Measurements from ENCODE around the gene EPB41L3.
"Not testable (repeated sequence)": the region's sequence is repeated elsewhere in the genome, so short reads cannot be mapped to it uniquely, and the experiment has no call there.

Gene EPB41L3

DNA sequence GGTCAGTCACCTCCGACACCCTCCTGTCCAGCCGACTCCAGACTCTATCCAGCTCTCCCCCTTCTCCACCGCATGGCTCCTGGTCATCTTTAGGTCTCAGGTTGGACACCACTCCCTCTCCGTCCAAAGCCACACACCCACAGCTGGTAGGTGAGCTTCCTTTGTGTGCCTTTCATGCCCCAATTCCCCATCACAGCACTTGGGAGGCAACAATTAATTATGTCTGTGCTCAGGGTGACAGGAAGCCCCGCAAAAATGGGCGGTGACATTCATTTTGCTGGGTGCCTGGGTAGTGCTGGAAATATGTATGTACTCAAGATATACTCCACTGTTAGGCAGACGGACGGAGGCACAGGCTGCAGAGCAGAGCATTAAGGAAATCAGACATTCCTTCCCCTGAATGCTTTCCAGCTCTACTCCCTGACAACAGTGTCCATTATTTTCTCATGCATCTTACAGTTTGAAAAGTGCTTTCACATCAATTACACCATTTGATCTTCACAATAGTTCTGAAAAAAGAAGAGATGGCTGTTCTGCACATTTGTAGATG, 13.1 kb downstream of the EPB41L3 start:
- no peak for DNase-seq

DNA sequence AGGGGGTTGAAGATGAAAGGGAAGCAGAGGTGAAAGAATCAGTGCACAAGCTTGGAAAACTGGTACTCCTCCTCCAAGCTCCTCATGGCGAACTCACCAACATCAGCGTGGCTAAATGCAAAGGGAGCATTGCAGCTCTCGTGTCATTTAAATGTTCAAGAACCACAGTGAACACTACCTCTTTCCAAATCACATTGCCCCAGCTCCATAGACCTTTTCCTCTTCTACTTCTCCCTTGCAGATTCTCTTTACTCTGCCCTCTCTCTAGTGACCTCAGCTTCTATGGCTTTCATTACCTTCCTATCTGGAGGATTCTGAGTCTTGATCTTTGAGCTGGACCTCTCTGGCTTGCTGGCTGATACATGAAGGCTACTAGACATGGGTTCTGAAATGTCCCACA, 14.3 kb downstream of the EPB41L3 start:
- no peak for DNase-seq

DNA sequence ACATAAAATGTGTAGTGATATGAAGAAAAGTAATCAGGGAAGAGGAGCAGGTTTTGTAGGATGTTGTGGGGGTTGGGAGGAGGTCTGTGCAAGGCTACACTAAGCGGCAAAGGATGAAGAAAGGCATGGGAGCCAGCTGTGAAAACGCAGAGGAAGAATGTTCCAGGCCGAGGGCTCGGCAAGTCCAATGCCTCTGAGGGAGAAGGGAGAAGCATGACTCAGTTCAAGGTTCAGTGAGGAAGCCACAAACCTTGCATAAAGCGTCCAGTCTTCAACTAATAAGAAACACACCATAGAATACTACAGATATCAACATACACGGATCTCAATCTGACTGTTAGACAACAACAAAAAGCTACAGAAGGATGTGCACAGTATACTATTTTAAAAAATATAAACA, 16.2 kb downstream of the EPB41L3 start:
- DNase-seq, result peak; percentile 95

DNA sequence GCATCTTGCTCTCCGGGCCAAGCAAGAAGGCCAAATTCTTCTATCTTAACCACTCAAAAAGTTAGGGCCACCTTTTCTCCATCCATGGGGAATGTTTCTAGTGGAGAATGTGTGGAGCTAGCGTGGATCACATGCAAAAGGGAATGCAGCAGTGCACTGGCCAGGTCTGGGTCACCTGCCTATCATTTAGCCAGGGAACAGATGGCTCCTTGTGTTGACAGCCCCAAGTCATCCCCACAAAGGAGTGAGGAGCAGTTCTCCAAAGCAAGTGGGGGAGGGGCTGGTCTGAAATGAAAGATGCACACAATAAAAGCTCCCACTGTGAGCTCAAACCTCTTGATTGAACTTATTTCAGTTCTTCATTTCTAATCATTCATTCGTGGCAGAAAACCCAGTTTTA, 19.1 kb downstream of the EPB41L3 start:
- no peak for DNase-seq

DNA sequence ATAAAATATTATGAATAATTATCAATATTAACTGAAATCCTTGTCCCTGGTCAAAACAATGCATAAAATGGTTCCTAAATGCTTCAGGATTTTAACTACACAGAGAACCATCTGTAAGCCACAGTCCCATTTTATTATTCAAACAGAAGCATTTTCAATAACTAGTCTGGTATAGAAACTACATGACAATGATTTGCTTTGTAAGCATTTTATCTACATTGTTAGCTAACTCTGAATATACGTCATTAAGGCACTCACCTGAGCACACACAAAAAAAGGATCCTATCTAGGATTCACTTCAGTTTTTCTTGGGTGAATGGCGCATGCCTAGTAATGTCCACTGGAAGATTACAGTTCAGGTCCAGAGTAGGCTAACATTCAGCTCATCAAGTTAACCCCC, 22.8 kb downstream of the EPB41L3 start:
- DNase-seq, result no peak

DNA sequence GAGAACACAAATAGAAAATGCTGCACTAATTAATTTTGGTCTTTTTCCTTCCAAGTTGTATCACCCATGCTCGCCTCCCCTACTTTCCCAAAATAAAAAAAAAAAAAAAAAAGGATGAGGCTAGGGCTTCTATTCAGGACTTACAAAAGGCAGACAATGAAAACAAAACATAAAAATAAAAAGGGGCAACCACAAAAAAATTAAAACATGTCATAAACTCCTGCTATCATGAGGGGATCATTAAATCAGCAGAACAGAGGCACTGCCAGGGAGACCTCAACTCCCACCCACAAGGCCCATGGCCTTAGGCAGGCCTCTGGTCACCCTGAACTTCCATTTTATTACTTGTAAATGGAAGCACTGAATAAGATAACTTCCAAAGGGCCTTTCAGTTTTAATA, 23.3 kb downstream of the EPB41L3 start:
- DNase-seq, result no peak

DNA sequence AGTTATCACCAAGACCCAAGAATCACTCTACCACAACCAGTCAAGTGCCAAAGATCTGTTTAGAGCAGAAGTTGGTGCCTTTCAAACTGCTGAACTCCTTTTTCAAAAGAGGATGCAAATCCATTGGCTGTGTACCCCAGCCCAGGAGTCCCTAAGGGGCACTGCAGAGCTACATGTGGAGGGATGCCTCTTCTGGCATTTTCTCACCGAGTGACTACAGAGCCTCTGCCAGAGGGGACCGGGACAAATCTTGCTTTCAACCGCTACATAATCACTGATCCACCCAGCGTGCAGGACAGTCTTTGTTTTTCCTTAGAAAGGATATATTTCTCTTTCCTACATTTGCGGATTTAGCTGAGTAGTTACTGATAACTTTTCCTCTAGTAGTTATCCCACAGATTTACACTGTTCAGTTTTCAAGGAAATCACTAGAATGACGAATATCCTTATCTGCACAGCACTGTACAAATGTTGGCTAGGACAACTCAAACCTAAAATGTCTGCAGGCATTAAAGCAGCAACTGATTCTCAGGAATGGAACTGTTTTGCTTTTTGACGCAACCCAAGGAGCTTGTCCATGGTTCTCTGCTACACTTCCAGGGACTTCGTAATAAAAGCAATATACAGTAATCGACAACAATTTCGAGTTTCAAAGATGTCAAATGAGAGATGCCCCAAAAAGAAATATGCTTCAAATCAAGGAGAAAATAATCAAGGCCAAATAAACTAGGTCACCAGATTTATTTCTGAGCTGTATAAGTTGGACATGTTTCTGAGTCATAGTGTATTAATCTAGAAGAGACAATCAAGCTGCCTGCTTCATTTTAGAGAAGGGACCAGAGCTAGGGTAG, 24.1 kb downstream of the EPB41L3 start:
- no peak for DNase-seq

DNA sequence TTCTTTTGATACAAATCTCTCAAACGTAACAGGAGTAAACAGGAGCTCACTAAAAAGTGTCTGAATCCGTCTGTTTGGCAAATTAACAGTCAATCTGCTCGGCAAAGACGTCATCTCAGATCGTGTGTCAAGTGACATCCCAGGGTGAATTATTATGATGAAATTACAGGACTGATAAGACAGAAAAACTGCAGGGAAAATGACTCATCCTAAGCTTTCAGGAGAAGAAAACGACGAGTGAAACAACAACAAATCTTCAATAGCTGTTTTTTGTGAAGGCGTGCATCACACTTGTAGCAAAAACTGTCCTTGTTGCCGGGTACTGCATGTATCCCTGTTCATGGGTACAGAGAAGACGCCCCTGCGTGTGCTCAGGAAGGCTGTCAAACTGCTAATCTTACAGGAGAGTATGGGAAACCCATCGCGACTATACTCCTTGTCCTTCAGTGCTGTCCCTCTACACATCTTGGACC, 24.9 kb downstream of the EPB41L3 start:
- peak; percentile 45 for DNase-seq

DNA sequence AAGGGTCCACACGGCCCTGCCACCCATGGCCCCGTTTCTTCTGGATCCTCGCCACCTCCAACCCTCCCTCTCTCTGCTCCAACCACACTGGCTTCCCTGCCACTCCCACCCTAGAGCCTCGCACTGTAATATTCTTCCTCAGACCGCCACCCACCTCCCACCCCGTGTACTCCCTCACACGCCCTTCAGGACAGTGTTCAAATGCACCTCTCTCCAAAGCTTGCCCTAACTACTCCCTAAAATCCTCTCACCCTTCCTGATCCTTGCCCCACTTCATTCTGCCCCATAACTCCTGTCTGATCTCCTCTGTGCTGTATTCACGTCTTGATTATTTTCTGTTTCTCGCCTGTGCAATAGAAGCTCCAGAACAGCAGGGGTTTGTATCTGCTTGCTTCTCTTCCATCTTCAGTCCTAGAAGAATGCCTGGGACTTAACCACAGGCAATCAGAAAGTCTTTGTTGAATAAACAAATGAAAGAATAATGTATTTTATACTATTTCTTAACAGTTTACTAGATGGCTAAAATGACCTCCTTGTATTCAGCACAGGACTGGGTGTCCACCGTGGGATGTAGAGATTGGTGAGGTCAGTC, 25.5 kb downstream of the EPB41L3 start:
- DNase-seq, result no peak

DNA sequence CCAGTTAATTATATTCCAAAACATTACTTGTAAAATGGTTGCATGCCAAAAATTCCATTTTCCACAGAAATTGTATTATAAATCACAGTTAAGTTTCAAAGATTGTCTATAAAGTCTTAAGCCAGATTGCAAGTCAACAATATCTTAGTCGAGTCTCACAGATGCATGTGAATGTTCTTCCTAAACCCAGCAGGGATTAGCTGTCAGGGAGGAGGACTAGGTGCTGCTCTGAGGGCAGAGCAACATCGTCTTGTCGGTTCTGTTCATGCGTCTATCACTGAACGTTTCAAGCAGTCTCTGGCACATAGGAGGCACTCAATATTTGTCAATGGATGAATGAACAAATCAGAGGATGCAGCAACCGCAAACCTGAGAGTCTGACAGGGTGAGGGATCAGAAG, 27.0 kb downstream of the EPB41L3 start:
- DNase-seq, result no peak

DNA sequence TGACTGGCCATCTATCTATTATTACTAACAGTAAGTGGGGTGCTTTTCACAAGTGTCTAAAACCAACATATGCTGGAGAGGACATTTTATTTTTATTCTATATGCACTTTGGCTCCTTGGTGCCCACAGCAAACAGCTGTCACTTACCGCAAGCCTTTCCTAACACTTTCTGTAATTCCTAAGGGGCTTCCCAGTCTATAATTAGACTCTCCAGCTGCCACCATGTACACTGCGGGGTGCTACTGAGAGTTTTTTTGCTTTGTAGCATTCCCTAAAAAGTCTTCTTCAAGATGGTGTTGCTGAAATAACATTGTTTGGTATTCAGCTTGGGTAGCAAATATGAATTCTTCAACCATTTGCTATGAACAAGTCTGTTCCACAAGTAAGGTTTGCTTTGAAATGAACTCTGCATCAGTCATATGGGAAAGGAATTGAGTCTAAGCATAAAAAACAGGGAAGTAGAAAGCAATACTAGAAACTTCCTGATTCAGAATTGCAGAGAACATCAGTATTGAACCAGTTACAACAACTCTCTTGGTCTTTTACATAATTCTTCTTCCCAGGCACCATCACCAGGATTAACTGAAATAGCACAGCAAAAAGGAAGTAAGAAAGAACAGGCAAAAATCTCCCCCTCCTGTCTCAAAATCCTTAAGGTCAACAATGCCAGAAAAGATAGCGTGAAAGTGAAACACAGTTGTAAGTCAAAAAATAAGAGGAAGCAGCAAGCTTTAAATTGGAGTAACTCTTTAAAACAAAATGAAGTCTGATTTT, 28.6 kb downstream of the EPB41L3 start:
- no peak for DNase-seq

DNA sequence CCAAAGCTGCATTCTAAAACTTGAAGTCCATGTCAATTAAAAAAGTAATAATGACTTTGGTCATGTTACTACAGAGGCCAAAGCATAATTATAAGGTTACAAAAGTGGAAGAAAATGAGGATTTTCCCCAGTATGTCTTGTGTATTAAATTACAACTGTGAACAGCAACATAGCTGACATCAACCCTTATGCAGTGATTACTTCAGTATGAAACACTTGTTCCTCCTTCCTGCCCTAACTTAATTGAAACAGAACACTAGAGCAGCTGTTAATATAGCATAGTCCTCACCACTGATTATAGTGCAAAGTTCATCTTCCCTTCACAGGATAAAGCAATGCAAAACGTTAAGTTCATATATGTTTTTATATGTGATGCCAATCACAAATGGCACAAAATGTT, 29.9 kb downstream of the EPB41L3 start:
- no peak for DNase-seq

DNA sequence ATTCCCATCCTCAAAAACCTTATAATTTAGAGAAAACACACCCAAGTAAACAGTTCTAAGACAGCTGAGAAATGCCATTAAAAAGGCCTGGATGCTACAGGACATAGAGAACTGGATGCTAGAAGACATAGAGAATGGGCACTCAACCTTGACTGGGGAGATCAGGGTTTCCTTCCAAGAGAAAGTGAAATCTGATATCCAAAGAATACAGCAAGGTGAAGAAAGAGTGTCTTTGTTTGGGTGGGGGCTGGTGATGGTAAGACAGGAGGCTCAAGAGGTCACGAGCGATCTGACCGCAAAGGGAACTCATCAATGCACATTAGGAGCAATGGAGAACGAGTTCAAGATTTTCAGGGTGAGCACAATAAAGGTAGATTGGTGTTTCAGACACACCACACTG, 31.6 kb downstream of the EPB41L3 start:
- no peak for DNase-seq

DNA sequence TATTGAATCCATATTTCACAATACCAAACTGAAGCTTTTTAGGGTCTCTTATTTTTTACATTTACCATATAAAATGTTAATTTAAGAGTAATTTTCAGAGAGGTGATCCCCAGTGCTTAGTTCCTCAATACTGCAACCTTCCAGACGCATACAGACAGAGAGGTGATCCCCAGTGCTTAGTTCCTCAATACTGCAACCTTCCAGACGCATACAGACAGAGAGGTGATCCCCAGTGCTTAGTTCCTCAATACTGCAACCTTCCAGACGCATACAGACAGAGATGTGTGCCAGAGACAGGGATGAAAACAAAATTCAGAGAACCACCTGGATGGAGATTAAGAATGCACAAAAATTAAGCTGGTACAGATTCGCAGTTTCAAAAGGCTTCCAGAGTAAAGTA, 32.3 kb downstream of the EPB41L3 start:
- not testable (repeated sequence) for DNase-seq

DNA sequence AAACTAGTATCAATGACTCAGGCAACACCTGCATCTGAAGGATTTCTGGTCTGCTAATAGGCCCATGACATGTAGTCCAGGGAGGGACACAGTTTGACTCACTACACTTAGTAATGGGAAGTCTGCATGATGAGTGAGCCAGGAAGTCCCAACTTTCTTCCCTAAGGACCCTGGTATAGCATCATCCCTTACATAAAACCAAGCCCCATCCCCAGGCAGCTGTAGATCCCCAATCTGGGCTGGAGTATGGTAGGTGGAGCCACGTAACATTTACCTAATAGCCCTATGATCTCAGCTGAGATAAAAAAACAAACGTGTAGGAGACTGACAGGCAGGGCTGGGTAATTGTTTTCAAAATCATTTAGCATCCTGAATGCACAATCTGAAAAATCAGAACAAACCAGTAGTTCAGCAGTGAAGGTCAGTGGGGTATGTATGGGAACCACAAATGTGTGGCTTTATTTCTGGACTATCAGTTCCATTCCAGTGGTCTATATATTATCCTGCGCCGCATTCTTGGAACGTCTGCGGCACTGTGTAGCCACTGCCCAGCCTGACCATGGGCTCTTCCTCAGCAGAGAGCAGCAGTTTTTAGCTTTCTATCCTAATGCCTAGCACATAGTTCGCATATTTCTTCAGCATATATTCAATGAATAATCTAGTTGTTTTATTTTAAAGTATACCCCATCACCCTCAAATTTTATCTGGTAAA, 33.5 kb downstream of the EPB41L3 start:
- DNase-seq, result peak; percentile 88

DNA sequence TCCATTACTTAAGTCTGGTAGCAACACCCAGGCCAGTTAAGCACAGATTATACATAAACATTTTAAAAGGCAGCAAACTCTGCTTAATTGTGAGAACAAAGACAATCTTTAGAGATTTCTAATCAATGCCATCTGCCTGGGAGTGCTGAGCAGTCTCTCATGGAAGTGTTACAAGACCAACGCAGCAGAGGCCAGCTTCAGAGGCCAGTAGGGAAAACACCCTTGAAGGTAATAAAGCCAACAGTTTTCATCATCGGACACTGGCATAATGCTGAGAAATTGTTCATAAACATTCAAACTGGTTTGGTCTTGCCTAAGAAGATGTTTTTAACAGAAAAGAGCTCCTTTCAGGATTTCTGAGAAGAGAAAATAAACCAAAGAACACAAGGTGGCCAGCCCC, 35.0 kb downstream of the EPB41L3 start:
- no peak for DNase-seq

DNA sequence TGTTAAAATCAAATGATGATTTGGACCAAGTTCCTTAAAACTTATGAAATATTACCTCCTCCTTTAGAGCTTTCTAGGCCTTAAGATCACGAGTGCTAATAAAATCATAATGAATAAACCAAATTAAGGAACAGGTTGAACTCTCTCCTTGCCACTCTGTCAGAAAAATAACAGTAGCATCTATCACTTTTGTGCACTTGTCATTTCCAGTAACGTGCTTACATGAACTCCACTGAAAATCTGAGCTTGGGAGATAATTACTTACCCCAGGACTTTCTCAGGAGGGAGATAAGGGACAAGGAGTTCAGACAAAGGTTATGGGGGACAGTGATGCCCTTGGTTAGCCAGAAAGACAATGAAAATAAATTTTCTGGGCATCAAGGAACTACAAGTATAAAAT, 36.0 kb downstream of the EPB41L3 start:
- DNase-seq, result no peak

DNA sequence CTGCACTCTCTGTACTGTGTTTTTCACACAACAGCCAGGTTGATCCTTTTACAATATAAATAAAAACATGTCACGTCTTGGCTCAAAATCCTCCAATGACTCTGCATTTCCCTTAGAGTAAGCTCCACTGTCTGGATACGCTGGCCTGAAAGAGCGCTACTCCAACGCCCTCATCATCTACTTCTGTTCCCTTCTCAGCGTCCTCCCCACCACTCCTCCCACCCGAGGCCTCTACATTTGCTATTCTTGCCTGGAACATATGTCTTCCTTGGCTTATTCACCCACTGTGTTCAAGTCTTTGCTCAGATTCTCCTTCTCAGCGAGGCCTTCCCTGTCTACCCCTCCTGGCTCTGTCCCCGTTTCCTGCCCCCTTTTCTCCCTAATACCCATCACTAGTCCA, 37.6 kb downstream of the EPB41L3 start:
- DNase-seq, result no peak

DNA sequence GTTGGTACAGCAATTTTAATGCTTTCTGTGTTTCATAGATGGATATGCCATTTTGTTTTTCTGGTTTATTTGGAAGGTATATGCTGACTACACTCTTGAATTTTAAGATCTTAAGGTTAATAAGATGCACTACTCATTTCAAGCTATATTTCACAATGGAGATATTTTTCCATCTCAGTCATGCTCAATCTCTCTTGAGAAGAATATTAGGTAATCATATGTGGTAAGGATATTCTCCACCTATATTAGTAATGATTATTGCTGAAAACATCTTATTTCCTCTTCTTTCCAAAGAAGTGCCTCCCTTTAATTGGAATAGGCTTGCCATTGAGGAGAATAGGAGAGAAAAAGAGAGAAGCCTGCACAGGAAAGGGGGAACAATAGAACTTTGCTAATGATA, 40.1 kb downstream of the EPB41L3 start:
- peak; percentile 58 for DNase-seq

DNA sequence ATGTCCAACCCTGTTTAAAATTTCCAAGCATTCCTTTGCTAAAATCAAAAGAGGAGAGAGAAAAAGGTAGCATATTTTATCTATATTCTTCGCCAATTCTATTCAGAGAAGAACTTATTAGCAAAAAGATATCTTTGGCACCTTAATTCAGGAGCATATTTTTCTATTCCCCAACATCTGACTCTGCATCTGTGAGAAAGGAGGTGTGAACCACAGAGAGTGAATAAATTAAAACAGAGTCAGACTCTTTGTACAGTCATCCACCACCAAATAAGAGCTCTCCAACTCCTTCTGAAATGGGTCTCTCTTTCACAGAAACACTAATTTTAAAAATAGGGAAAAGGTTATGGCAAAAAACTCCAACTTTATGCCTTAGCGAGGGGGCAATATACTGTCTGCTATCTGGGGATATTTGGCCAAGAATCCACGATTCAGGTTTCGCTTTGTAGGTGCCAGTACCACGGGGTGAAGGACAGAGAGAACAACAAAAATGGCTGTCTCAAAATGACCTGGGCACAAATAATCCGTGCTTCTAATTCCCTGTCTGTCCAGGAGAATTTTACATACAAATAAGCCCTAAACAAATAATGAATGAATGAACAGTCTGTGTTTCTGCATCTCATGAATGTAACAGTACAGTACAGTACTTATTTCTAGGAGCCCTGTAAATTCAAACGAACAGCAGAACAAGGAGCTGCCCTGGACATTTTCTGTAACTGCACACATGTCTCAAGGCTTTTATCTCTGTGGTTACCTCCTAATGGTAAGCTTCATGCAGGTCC, 43.4 kb downstream of the EPB41L3 start:
- DNase-seq, result no peak

DNA sequence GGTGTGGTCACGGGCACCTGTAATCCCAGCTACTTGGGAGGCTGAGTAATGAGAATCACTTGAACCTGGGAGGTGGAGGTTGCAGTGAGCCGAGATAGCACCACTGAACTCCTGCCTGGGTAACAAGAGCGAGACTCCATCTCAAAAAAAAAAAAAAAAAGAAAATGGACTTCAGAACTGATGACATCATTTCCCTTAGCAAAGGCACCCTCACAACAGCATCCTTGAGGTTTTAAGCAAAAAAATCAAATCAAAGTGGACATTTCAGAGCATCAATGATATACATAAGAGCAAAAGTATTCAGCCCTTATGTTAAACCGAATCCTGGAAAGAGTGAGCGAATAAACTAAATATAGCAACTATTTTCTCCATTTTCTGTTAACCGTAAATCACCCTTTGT, 45.3 kb downstream of the EPB41L3 start:
- DNase-seq, result no peak

DNA sequence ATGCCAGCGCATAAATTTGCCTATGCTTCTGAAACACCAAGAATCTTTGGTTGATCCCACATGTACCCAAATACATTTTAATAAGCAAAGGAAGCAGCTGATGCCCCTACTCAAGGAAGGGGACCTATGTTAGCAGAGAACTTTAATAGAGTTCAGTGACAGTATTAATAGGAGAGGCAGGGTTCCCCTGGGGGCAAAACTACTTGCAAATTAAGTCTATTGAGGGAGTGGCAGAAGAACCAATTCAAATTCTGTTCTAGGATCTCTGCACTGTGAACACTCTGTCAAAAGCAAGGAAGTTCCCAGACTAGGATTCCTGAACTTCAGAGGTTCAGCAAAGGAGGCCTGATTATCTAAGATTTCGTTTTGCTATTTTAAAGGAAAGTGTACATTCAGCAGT, 47.5 kb downstream of the EPB41L3 start:
- DNase-seq, result no peak
